Thyroid gland (tissue), 4 donors: ENCODE results near the gene LHFPL2.

ENCODE experiments used
- POLR2A ChIP-seq, 2 donors: fragments of 450-650 bp; IDR thresholded peaks; one replicate each; pipeline ENCODE4 v1.6.1; 2017; ENCODE audit warnings: antibody characterized with exemption in 2 of 2, mild to moderate bottlenecking in 2 of 2, moderate library complexity in 1 of 2
- TF ChIP-seq, protein P1 (sequence below), 6 experiments: fragments of 200-600 bp in 3 of 6; fragments of 450-650 bp in 3 of 6; sonication (generic) in 3 of 6; IDR thresholded peaks; one replicate each; pipeline ENCODE4 v1.5.1; 2016 to 2019; ENCODE audit warnings: antibody characterized with exemption in 6 of 6, mild to moderate bottlenecking in 2 of 6, inconsistent platforms in 1 of 6, moderate library complexity in 1 of 6

DNA sequence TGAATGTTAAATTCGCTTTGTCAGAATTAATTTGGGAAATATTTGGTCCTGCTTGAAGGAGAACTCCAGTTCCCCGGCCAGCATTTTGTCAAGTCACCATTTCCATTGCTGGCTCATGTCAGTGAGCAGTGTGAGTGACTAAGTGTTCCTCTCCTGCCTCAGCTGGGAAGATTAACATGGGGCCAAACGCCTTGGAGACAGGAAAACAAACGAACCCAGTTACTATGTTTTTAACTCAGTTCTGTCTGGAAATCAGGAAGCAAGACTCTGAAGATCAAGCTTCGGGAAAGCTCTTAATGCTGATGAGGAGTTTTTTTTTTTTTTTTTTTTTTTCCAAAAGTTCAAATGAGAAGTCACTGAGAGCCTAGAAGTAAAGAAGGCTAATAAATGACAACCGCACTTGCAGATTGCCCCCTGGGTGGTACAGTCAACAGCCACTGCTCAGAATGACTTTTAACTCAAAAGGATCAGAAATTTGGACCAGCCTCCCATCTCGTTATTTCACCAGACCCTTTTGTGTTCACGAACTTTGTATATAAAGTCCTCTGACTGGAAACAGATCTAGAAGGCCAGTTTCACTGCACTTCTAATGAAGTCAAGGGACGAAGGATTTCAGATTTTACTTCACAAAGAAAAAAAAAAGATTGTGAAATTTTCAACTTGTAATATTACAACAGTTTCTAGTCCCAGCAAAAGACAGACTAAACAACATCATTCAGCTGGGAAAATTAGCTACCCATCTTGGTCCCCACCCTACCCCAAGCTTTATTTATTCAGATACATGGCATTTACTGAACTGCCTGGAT, 121.3 kb downstream of the LHFPL2 start:
- TF ChIP-seq, protein P1, sequence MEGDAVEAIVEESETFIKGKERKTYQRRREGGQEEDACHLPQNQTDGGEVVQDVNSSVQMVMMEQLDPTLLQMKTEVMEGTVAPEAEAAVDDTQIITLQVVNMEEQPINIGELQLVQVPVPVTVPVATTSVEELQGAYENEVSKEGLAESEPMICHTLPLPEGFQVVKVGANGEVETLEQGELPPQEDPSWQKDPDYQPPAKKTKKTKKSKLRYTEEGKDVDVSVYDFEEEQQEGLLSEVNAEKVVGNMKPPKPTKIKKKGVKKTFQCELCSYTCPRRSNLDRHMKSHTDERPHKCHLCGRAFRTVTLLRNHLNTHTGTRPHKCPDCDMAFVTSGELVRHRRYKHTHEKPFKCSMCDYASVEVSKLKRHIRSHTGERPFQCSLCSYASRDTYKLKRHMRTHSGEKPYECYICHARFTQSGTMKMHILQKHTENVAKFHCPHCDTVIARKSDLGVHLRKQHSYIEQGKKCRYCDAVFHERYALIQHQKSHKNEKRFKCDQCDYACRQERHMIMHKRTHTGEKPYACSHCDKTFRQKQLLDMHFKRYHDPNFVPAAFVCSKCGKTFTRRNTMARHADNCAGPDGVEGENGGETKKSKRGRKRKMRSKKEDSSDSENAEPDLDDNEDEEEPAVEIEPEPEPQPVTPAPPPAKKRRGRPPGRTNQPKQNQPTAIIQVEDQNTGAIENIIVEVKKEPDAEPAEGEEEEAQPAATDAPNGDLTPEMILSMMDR (IDR thresholded peaks at IDR 0.05), result no peak
- no peak for TF ChIP-seq POLR2A (IDR thresholded peaks at IDR 0.05)
